ENCODE data around the gene NUCKS1. TPM values are rescaled to one million over a fixed set of nuclear protein-coding genes. Genes with fewer than 3 reads are reported as not detected.

The NUCKS1 gene
- total and polyA plus RNA-seq, 2 experiments from 2014 or later, result 69.9 to 122 TPM

DNA sequence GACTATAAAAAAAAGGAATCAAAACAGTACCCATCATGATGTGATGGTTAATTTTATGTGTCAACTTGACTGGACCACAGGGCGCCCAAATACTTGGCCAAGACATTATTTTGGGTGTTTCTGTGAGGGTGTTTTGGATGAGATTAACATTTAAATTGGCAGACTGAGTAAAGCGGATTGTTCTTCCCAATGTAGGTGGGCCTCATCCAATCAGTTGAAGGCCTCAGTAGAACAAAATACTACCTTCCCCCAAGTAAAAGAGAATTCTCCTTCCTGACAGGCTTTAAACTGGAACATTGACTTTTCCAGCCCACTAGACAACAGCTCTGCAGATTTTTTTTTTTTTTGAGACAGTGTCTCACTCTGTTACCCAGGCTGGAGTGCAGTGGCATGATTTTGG is 14.6 kb upstream of the NUCKS1 start:
- no peak for TF ChIP-seq EZH2 (IDR thresholded peaks at IDR 0.05; ENCODE audit: insufficient read depth, poor library complexity, severe bottlenecking)
- no peak for TF ChIP-seq EZH2phosphoT487 (IDR thresholded peaks at IDR 0.05; ENCODE audit: insufficient read depth, low read depth)
- no peaks in the 10 kb centered on the region for H3K79me2 ChIP-seq (ENCODE audit: insufficient read depth)
- peaks cover 5% of the 10 kb centered on the region for H3K4me1 ChIP-seq (ENCODE audit: insufficient read depth)
- DNase-seq, result no peak
- no peak overlapping the region for H3K4me3 ChIP-seq
- no peaks in the 10 kb centered on the region for H3F3A ChIP-seq (ENCODE audit: insufficient read depth)
- in situ Hi-C loops (cut with MboI), result no loop called here
- no peak overlapping the region for H3K27ac ChIP-seq
- WGBS, 2 experiments (ENCODE audit: low coverage in 1 of 2, low lambda C conversion rate in 2 of 2, missing lambda C conversion rate in 2 of 2), result 80 to 85% methylated on average over 2 of the region's 2 CpGs
- H3K9ac ChIP-seq, result no peak overlapping the region
- H3K9me3 ChIP-seq (ENCODE audit: low read depth), result no peaks in the 10 kb centered on the region
- H3K9me2 ChIP-seq (ENCODE audit: insufficient read depth), result no peaks in the 10 kb centered on the region
- H3K4me2 ChIP-seq (ENCODE audit: unreplicated experiment), result no peak overlapping the region
- H3K27me3 ChIP-seq (replicated peaks; ENCODE audit: insufficient read depth), result no peaks in the 10 kb centered on the region
- H4K20me1 ChIP-seq (ENCODE audit: insufficient read depth), result no peaks in the 10 kb centered on the region
- H3K36me3 ChIP-seq (ENCODE audit: low read depth), result no peaks in the 10 kb centered on the region
- no peak overlapping the region for H2AFZ ChIP-seq

DNA sequence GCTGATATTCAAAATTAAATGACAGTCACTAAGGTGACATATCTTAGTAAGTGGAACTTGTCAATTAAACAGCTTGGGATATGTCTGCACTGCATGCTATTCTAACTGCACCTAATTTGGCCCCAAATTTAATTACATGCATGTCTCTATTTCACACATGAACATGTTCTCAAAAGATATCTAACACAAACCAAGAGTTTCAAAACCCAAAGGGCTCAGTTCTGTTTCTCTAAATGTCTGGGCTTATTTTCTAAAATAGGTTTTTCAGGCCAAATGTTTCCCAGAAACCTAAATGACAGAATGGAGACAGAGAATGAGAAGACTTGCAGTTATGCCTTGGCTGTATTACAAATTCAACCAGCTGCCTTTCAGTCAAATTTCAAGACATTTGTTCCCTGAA is 14.0 kb upstream of the NUCKS1 start:
- no peaks in the 10 kb centered on the region for H3K9me3 ChIP-seq (ENCODE audit: low read depth)
- H4K20me1 ChIP-seq (ENCODE audit: insufficient read depth), result no peaks in the 10 kb centered on the region
- no peaks in the 10 kb centered on the region for H3K4me1 ChIP-seq (ENCODE audit: insufficient read depth)
- in situ Hi-C loops (cut with MboI), result no loop called here
- H3K9ac ChIP-seq, result no peak overlapping the region
- H3K27ac ChIP-seq, result no peak overlapping the region
- TF ChIP-seq EZH2 (IDR thresholded peaks at IDR 0.05; ENCODE audit: insufficient read depth, poor library complexity, severe bottlenecking) (no peak), EZH2phosphoT487 (IDR thresholded peaks at IDR 0.05; ENCODE audit: insufficient read depth, low read depth) (no peak)
- no peaks in the 10 kb centered on the region for H3K27me3 ChIP-seq (replicated peaks; ENCODE audit: insufficient read depth)
- no peak overlapping the region for H3K4me2 ChIP-seq (ENCODE audit: unreplicated experiment)
- no peak for DNase-seq
- no peak overlapping the region for H3K4me3 ChIP-seq
- no peaks in the 10 kb centered on the region for H3F3A ChIP-seq (ENCODE audit: insufficient read depth)
- no peaks in the 10 kb centered on the region for H3K36me3 ChIP-seq (ENCODE audit: low read depth)
- no peaks in the 10 kb centered on the region for H3K9me2 ChIP-seq (ENCODE audit: insufficient read depth)
- H3K79me2 ChIP-seq (ENCODE audit: insufficient read depth), result no peaks in the 10 kb centered on the region
- no peak overlapping the region for H2AFZ ChIP-seq

DNA sequence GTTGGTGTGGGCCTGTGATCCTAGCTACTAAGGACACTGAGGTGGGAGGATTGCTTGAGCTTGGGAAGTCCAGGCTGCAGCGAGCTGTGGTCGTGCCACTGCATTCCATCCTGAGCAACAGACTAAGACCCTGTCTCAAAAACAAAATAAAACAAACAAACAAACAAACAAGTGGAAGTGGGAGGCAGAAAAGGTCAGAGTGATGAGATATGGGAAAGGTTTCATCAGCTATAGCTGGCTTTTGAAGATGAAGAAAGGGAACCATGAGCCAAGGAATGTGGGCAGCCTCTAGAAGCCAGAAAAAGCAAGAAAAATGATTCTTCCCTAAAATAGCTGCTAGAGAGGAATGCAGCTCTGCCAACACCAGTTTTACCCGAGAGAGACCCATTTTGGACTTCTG is 10.6 kb upstream of the NUCKS1 start:
- H3K79me2 ChIP-seq (ENCODE audit: insufficient read depth), result no peaks in the 10 kb centered on the region
- H3F3A ChIP-seq (ENCODE audit: insufficient read depth), result no peaks in the 10 kb centered on the region
- TF ChIP-seq EZH2 (IDR thresholded peaks at IDR 0.05; ENCODE audit: insufficient read depth, poor library complexity, severe bottlenecking), result no peak
- TF ChIP-seq EZH2phosphoT487 (IDR thresholded peaks at IDR 0.05; ENCODE audit: insufficient read depth, low read depth), result no peak
- no peak overlapping the region for H3K27ac ChIP-seq
- H3K9ac ChIP-seq, result no peak overlapping the region
- no peaks in the 10 kb centered on the region for H3K36me3 ChIP-seq (ENCODE audit: low read depth)
- no peaks in the 10 kb centered on the region for H3K9me3 ChIP-seq (ENCODE audit: low read depth)
- no peak overlapping the region for H3K4me3 ChIP-seq
- WGBS, 2 experiments (ENCODE audit: low coverage in 1 of 2, low lambda C conversion rate in 2 of 2, missing lambda C conversion rate in 2 of 2), result 90 to 91% methylated on average over 3 of the region's 3 CpGs
- no peaks in the 10 kb centered on the region for H4K20me1 ChIP-seq (ENCODE audit: insufficient read depth)
- no peaks in the 10 kb centered on the region for H3K4me1 ChIP-seq (ENCODE audit: insufficient read depth)
- in situ Hi-C loops (cut with MboI), result no loop called here
- no peak overlapping the region for H2AFZ ChIP-seq
- H3K4me2 ChIP-seq (ENCODE audit: unreplicated experiment), result no peak overlapping the region
- no peak for DNase-seq
- no peaks in the 10 kb centered on the region for H3K9me2 ChIP-seq (ENCODE audit: insufficient read depth)
- no peaks in the 10 kb centered on the region for H3K27me3 ChIP-seq (replicated peaks; ENCODE audit: insufficient read depth)

- WGBS, 2 experiments (ENCODE audit: low coverage in 1 of 2, low lambda C conversion rate in 2 of 2, missing lambda C conversion rate in 2 of 2), result 73 to 76% methylated on average over 3 of the region's 3 CpGs
- H3F3A ChIP-seq (ENCODE audit: insufficient read depth), result no peaks in the 10 kb centered on the region
- H3K27me3 ChIP-seq (replicated peaks; ENCODE audit: insufficient read depth), result no peaks in the 10 kb centered on the region
- in situ Hi-C loops (cut with MboI), result no loop called here
- no peak overlapping the region for H3K4me2 ChIP-seq (ENCODE audit: unreplicated experiment)
- H3K9me3 ChIP-seq (ENCODE audit: low read depth), result no peaks in the 10 kb centered on the region
- no peak overlapping the region for H3K9ac ChIP-seq
- H2AFZ ChIP-seq, result no peak overlapping the region
- no peak for TF ChIP-seq EZH2 (IDR thresholded peaks at IDR 0.05; ENCODE audit: insufficient read depth, poor library complexity, severe bottlenecking)
- TF ChIP-seq EZH2phosphoT487 (IDR thresholded peaks at IDR 0.05; ENCODE audit: insufficient read depth, low read depth), result no peak
- no peak overlapping the region for H3K27ac ChIP-seq
- no peak overlapping the region for H3K4me3 ChIP-seq
- H3K9me2 ChIP-seq (ENCODE audit: insufficient read depth), result no peaks in the 10 kb centered on the region
- no peaks in the 10 kb centered on the region for H3K36me3 ChIP-seq (ENCODE audit: low read depth)
- H3K4me1 ChIP-seq (ENCODE audit: insufficient read depth), result no peaks in the 10 kb centered on the region
- no peaks in the 10 kb centered on the region for H3K79me2 ChIP-seq (ENCODE audit: insufficient read depth)
- H4K20me1 ChIP-seq (ENCODE audit: insufficient read depth), result no peaks in the 10 kb centered on the region
- no peak for DNase-seq
Measured at GRCh38 chr1:205756552-205756951, 6.6 kb upstream of the NUCKS1 start.

DNA sequence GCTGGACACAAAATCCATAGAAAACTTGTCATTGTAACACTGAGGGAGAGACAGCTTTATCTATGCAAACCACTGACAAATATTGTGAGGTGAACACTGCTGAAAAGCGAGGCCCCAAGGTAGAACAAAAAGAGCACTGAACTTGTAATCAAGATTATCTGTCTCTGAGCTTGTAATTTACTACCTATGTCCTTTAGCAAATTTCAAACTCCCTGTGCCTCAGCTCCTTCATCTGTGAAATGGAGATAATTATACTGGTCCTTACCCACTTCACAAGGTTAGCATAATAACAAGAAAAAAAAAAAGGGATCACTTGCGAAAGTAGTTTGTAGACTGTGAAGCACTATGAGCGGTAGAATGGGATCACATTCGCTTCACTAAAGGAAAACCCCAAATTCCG is 4.9 kb upstream of the NUCKS1 start:
- Histone ChIP-seq H3K9me2 (ENCODE audit: insufficient read depth) (no peaks in the 10 kb centered on the region), H3K4me3 (no peak overlapping the region), H3K79me2 (ENCODE audit: insufficient read depth) (no peaks in the 10 kb centered on the region), H3K27me3 (replicated peaks; ENCODE audit: insufficient read depth) (no peaks in the 10 kb centered on the region), H3K4me2 (ENCODE audit: unreplicated experiment) (no peak overlapping the region), H3K36me3 (ENCODE audit: low read depth) (no peaks in the 10 kb centered on the region), H2AFZ (no peak overlapping the region), H3K9me3 (ENCODE audit: low read depth) (no peaks in the 10 kb centered on the region), H3K9ac (no peak overlapping the region), H3K4me1 (ENCODE audit: insufficient read depth) (no peaks in the 10 kb centered on the region), H3K27ac (no peak overlapping the region), H3F3A (ENCODE audit: insufficient read depth) (no peaks in the 10 kb centered on the region), H4K20me1 (ENCODE audit: insufficient read depth) (no peaks in the 10 kb centered on the region)
- no peak for TF ChIP-seq EZH2phosphoT487 (IDR thresholded peaks at IDR 0.05; ENCODE audit: insufficient read depth, low read depth)
- TF ChIP-seq EZH2 (IDR thresholded peaks at IDR 0.05; ENCODE audit: insufficient read depth, poor library complexity, severe bottlenecking), result no peak
- in situ Hi-C loops (cut with MboI), result no loop called here
- DNase-seq, result no peak
- WGBS, 2 experiments (ENCODE audit: low coverage in 1 of 2, low lambda C conversion rate in 2 of 2, missing lambda C conversion rate in 2 of 2), result 67 to 70% methylated on average over 5 of the region's 5 CpGs
